GM10248 (cell line): ENCODE measurements around the gene AMIGO1.
A peak's percentile ranks its signal among the peaks of the same experiment; 100 is the strongest.

Experiments
- CTCF ChIA-PET: fragments of 300-600 bp; sonication (Branson Sonifier 250); formaldehyde crosslinking; extraction: SDS; loops from one replicate; lab custom pipeline; 2021; ENCODE audit warnings: antibody characterized with exemption; lab: Yijun Ruan, JAX
- POLR2A ChIA-PET: fragments of 350-650 bp; sonication (Branson Sonifier 250); formaldehyde crosslinking; extraction: SDS; loops from one replicate; lab custom pipeline; 2020; ENCODE audit warnings: antibody characterized with exemption; lab: Yijun Ruan, JAX
- DNase-seq: peaks from one replicate; pipeline ENCODE4 v3.0.0; 2012; ENCODE audit errors: extremely low spot score
- TF ChIP-seq, protein P1 (sequence below): IDR thresholded peaks from 2 replicates; pipeline ENCODE4 v1.5.1; 2012; ENCODE audit warnings: mild to moderate bottlenecking, low read depth; ENCODE audit errors: extremely low read depth, missing control alignments, control extremely low read depth

AMIGO1 gene

GRCh38 chr1:109529881-109530456 lies 20.4 kb upstream of the AMIGO1 start:
- ChIA-PET CTCF (interaction anchor here (0.8 to 26.3 kb wide), 9 partner anchors 12 to 331 kb away, joined by 3 to 1898 read pairs (median 9); partner anchors contain the start of genes AMIGO1, ATXN7L2, CYB561D1 and GPR61), POLR2A (no interaction called here)
- DNase-seq = no peak
- TF ChIP-seq, protein P1, sequence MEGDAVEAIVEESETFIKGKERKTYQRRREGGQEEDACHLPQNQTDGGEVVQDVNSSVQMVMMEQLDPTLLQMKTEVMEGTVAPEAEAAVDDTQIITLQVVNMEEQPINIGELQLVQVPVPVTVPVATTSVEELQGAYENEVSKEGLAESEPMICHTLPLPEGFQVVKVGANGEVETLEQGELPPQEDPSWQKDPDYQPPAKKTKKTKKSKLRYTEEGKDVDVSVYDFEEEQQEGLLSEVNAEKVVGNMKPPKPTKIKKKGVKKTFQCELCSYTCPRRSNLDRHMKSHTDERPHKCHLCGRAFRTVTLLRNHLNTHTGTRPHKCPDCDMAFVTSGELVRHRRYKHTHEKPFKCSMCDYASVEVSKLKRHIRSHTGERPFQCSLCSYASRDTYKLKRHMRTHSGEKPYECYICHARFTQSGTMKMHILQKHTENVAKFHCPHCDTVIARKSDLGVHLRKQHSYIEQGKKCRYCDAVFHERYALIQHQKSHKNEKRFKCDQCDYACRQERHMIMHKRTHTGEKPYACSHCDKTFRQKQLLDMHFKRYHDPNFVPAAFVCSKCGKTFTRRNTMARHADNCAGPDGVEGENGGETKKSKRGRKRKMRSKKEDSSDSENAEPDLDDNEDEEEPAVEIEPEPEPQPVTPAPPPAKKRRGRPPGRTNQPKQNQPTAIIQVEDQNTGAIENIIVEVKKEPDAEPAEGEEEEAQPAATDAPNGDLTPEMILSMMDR = no peak

DNA sequence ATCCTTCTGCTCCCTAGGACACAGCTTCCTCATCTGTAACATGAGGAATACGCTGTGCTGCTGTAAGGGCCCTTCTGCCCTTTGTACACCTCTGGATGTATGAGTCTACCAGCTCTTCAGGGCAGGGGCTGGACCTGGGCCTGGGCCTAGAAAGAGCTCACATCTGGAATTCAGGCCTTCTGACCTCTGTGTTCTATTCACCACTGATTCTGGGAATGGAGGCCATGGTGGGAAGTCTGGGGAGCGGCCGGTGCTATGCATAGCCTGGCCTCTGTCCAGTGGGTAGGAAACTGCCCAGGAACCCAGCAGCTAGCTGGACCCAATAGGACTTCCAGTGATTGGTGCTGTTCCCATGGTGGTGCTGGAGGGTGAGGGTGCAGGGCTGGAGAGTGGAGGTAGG lies 19.2 kb upstream of the AMIGO1 start:
- CTCF ChIA-PET = interaction anchor here (0.9 to 26.3 kb wide), 7 partner anchors 14 to 416 kb away, joined by 3 to 1898 read pairs (median 9); partner anchors contain the start of genes AMIGO1, ATXN7L2, CYB561D1 and GPR61
- POLR2A ChIA-PET = interaction anchor here (0.5 kb wide), 1 partner anchor 30 kb away, joined by 3 read pairs; no protein-coding TSS in a partner anchor

DNA sequence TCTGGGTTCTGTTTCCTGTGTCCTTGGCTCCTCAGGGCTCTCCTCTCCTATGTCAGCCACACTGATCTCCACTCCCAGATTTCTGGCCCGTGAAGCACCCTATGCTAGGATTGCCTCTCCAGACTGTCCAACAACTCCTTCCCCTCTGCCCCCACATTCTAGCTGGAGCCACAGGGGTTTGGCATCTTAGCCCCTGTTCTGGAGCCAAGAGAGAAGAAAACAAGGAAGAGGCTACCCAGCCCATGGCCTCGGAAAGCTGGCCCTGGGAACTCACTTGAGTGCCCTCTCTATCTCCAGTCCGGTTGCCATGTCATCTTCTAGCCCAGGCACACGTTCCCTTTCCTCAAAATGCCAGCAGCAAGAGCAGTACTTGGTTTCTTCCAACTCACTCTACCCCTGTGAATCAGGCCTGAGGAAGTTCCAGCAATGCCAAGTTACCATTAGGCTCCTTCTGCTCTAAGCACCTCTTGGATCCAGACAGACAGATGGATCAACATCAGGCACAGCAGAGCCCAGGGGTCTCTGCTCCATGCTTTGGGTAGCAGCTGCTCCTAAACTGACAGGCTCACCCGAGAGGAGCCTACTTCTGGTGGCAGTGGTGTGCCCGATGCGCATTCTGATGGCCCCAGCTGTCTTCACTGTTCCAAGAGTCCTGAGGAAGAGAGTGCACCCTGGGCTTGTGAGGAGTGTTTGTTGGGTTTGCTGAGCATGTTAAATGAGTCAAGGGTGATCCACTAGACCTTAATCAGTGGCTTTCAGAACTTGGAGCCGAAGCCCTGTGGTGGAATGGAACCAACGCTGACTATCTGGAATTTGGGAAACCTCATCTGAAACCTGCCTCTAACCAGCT lies 18.5 kb upstream of the AMIGO1 start:
- TF ChIP-seq, protein P1 = no peak
- POLR2A ChIA-PET = interaction anchor here (0.5 kb wide), 1 partner anchor 29 kb away, joined by 3 read pairs; no protein-coding TSS in a partner anchor
- CTCF ChIA-PET = interaction anchor here (0.9 to 26.3 kb wide), 8 partner anchors 8 to 415 kb away, joined by 3 to 1898 read pairs (median 6); partner anchors contain the start of genes AMIGO1, ATXN7L2, CYB561D1 and GPR61
- DNase-seq = no peak

More for the DNA sequence above, 19.2 kb upstream of the AMIGO1 start:
- TF ChIP-seq, protein P1 = no peak
- DNase-seq = no peak

DNA sequence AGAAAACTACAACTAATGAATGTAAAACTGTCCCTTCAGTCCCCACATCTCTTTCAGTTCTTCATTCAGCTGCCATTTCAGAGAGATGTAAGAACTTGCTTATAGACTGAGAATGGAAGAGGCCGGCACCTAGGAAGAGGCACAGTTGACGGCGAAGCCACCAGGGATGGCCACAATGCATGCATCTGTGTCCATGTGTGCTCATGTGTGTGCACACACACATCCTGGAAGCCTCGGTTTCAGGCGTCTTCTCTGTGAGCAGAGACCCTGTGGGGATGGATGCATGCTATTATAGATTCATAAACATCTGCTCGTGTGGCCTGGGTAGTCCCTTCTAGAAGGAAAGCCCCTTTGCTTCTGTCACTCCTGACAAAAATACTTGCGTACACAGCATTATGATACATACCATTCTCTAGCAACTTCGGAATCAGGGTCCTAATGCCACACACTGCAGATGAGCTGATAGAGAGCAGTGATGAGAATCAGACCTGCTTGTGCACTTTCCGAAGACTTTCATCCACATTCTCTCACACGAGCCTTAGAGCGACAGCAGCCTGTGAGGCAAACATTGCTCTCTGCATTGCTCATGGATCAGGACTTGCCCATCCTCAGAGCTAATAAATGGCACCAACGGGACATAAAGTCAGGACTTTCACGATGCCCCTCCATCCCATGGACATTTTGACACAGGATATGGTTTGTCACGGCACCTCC lies 17.7 kb upstream of the AMIGO1 start:
- ChIA-PET POLR2A (interaction anchor here (0.6 kb wide), 1 partner anchor 58 kb away, joined by 5 read pairs; no protein-coding TSS in a partner anchor), CTCF (interaction anchor here (0.8 to 26.3 kb wide), 6 partner anchors 8 to 249 kb away, joined by 3 to 1898 read pairs (median 54); partner anchors contain the start of genes AMIGO1, ATXN7L2, CYB561D1 and GPR61)
- TF ChIP-seq, protein P1 = no peak
- DNase-seq = peak; percentile 60

GRCh38 chr1:109523706-109524105 lies 14.2 kb upstream of the AMIGO1 start:
- TF ChIP-seq, protein P1 = no peak
- no peak for DNase-seq
- ChIA-PET CTCF (interaction anchor here (1.0 to 26.3 kb wide), 3 partner anchors 9 to 115 kb away, joined by 3 to 1898 read pairs (median 38); partner anchors contain the start of genes AMIGO1, ATXN7L2 and CYB561D1), POLR2A (no interaction called here)
